ENCODE measurements around the gene DAGLB.
"Not testable (repeated sequence)": the region's sequence is repeated elsewhere in the genome, so short reads cannot be mapped to it uniquely, and the experiment has no call there.

DAGLB gene

DNA sequence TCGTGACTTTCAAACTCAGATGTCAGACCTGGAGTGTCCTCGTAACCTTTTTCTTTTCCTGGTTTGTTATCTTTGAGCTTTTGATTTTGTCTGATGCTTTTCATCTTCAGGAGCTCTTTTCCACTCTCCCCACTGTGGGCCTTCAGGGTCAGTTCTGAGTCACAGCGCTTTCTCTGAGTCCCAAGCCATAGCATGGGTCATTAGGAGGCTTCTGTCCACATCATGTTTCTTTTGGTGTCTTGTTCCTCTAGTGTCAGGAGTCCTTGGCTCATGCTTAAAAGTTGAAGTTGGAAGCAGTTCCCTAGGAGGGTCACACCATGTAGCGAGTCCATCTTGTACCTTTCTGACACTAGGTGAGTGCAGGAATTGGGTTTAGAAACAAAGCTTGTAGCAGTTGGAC is 40.3 kb downstream of the DAGLB start:
- H3K4me3 Mint-ChIP-seq, result no peak overlapping the region
- H3K27me3 Mint-ChIP-seq, result no peaks in the 10 kb centered on the region
- no peak overlapping the region for H3K27ac Mint-ChIP-seq
- CTCF ChIA-PET, result interaction anchor here (0.6 to 1.7 kb wide), 2 partner anchors 27 to 1064 kb away, joined by 3 read pairs; no protein-coding TSS in a partner anchor
- peaks cover 61% of the 10 kb centered on the region for H3K36me3 Mint-ChIP-seq
- H3K9me3 Mint-ChIP-seq, result no peaks in the 10 kb centered on the region
- no peak for DNase-seq
- no peaks in the 10 kb centered on the region for H3K4me1 Mint-ChIP-seq

DNA sequence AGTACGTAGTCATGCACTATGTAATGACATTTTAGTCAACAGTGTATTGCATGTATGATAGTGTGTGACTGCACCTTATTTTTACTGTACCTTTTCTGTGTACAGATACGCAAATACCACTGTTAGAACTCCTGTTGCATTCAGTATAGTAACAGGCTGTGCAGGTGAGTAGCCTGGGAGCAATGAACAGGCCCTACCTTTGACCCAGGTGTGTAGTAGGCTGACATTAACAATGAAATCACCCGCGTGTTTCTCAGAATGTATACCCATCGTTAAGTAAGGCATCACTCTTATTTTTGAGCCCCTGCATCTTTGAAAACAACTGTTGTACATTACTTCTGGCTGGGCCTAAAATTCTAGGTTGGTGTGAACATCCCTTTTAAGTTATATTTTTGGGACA is 41.6 kb downstream of the DAGLB start:
- no peaks in the 10 kb centered on the region for H3K9me3 Mint-ChIP-seq
- H3K4me1 Mint-ChIP-seq, result no peaks in the 10 kb centered on the region
- H3K27ac Mint-ChIP-seq, result no peak overlapping the region
- CTCF ChIA-PET, result interaction anchor here (0.9 kb wide), 1 partner anchor 30 kb away, joined by 3 read pairs; no protein-coding TSS in a partner anchor
- peaks cover 64% of the 10 kb centered on the region for H3K36me3 Mint-ChIP-seq
- no peaks in the 10 kb centered on the region for H3K27me3 Mint-ChIP-seq
- H3K4me3 Mint-ChIP-seq, result no peak overlapping the region
- DNase-seq, result no peak

DNA sequence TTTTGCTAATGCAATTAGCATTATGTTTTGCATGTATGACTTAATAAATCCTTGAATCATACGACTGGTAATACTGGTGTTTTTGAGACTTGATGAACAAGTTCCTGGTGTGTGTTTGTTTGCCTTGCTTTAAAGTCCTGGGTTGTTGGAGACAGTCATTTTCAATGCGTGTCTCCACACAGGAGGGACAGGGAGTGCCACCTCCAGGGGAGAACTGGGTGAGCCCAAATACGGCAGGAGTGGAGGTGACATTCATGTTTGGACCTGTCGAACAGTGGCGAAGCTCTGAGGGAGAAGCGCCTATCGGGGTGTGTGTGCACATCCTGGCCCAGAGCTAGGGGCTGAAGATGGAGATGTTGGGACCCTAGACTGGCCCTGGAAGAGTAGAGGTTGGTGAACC is 43.8 kb downstream of the DAGLB start:
- CTCF ChIA-PET, result no interaction called here
- Mint-ChIP-seq H3K27ac (peak overlapping the region; percentile 75), H3K27me3 (no peaks in the 10 kb centered on the region), H3K9me3 (no peaks in the 10 kb centered on the region), H3K36me3 (peaks cover 54% of the 10 kb centered on the region), H3K4me3 (no peak overlapping the region), H3K4me1 (peaks cover 10% of the 10 kb centered on the region)
- DNase-seq, result no peak

DNA sequence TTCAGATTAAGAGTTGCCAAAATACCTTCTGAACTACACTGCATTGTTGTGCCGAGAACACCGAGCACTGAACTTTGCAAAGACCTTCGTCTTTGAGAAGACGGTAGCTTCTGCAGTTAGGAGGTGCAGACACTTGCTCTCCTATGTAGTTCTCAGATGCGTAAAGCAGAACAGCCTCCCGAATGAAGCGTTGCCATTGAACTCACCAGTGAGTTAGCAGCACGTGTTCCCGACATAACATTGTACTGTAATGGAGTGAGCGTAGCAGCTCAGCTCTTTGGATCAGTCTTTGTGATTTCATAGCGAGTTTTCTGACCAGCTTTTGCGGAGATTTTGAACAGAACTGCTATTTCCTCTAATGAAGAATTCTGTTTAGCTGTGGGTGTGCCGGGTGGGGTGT is 45.0 kb downstream of the DAGLB start:
- Mint-ChIP-seq H3K27me3 (no peaks in the 10 kb centered on the region), H3K9me3 (no peaks in the 10 kb centered on the region), H3K4me1 (peaks cover 14% of the 10 kb centered on the region), H3K4me3 (no peak overlapping the region), H3K36me3 (peaks cover 50% of the 10 kb centered on the region), H3K27ac (no peak overlapping the region)
- DNase-seq, result no peak
- CTCF ChIA-PET, result no interaction called here

DNA sequence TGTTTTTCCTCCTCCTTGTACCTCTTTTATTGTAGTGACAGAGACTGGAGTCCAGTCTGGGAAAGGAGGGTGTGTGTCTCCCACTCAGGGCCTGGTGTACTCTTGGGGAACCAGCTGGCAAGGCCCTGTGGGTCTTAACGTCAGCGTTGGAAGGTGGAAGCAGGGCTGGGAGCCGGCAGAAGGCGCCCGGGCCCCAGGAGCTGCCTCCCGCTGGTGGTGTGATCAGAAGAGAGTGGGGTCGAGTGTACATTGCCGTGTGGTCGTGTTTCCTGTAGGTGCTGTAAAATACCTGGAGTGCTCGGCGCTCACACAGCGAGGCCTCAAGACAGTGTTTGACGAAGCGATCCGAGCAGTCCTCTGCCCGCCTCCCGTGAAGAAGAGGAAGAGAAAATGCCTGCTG is 45.7 kb downstream of the DAGLB start:
- peaks cover 45% of the 10 kb centered on the region for H3K36me3 Mint-ChIP-seq
- CTCF ChIA-PET, result no interaction called here
- no peak overlapping the region for H3K4me3 Mint-ChIP-seq
- no peaks in the 10 kb centered on the region for H3K27me3 Mint-ChIP-seq
- no peak for DNase-seq
- peaks cover 14% of the 10 kb centered on the region for H3K4me1 Mint-ChIP-seq
- no peak overlapping the region for H3K27ac Mint-ChIP-seq
- H3K9me3 Mint-ChIP-seq, result no peaks in the 10 kb centered on the region

DNA sequence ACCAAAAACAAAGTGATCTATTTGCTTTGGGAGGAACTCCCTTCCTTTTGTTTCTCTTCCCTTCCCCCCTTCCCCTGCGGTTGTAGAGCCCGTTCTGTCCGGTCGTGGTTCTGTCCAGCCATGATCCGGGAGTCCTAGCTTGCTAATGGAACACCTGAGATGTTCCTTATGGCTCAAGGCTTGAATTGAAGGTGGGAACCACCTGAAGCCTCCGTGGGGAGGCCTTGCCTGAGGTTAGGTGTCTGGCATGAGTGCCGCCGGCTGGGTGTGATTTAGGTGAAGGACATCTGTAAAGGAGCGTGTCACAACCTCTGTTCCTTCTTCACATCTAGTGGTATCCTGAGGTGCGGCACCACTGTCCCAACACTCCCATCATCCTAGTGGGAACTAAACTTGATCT is 46.2 kb downstream of the DAGLB start:
- Mint-ChIP-seq H3K36me3 (peaks cover 43% of the 10 kb centered on the region), H3K27ac (no peak overlapping the region)
- no peak for DNase-seq

DNA sequence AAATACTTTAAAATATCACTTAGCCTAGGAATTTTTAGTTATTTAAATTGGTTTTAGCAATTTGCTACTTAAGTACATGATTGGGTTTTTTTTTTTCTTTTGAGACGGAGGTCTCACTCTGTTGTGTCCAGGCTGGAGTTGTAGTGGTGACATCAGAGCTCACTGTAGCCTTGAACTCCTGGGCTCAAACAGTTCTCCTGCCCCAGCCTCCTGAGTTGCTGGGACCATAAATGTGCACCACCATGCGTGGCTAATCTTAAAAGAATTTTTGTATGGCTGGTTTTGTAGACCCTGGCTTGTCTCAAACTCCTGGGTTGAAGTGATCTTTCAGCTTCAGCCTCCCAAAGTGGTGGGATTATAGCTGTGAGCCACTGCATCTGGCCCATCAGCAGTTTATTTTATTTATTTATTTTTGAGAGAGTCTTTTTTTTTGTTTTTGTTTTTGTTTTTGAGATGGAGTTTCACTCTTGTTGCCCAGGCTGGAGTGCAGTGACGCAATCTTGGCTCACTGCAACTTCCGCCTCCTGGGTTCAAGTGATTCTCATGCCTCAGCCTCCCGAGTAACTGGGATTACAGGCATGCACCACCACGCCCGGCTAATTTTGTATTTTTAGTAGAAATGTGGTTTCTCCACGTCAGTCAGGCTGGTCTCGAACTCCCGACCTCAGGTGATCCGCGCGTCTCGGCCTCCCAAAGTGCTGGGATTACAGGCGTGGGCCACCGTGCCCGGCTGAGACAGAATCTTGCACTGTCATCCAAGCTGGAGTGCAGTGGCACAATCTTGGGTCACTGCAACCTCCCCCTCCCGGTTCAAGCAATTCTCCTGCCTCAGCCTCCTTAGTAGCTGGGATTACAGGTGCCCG is 47.3 kb downstream of the DAGLB start:
- H3K4me3 Mint-ChIP-seq, H3K27me3 Mint-ChIP-seq, H3K9me3 Mint-ChIP-seq, CTCF ChIA-PET, DNase-seq: not testable (repeated sequence)
- Mint-ChIP-seq H3K4me1 (peaks cover 24% of the 10 kb centered on the region), H3K27ac (peak overlapping the region; percentile 49), H3K36me3 (peaks cover 44% of the 10 kb centered on the region)

More for the DNA sequence above, 46.2 kb downstream of the DAGLB start:
- Mint-ChIP-seq H3K4me1 (peaks cover 14% of the 10 kb centered on the region), H3K27me3 (no peaks in the 10 kb centered on the region), H3K9me3 (no peaks in the 10 kb centered on the region), H3K4me3 (no peak overlapping the region)
- CTCF ChIA-PET, result no interaction called here

DNA sequence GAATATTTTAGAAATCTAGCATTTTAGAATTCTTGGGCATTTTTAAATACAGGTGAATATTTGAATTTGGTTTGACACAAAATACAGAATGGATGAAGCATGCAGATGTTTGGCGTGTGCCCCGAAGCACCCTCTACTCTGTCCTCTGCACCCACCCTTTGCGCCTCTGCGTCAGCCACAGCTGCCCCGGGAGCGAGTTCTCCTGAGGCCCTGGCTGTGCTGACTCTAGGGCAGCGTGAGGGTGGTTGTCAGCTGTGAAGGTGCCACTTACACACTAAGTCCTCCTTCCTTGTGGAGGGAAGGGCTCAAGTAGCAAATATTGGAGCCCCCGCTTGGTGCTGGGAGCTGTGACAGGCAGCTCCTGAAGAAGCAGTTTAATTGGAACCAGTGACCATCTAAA is 48.4 kb downstream of the DAGLB start:
- Mint-ChIP-seq H3K36me3 (peaks cover 47% of the 10 kb centered on the region), H3K4me1 (peaks cover 30% of the 10 kb centered on the region), H3K27ac (no peak overlapping the region), H3K4me3 (no peak overlapping the region), H3K9me3 (no peaks in the 10 kb centered on the region), H3K27me3 (no peaks in the 10 kb centered on the region)
- CTCF ChIA-PET, result no interaction called here
- no peak for DNase-seq

DNA sequence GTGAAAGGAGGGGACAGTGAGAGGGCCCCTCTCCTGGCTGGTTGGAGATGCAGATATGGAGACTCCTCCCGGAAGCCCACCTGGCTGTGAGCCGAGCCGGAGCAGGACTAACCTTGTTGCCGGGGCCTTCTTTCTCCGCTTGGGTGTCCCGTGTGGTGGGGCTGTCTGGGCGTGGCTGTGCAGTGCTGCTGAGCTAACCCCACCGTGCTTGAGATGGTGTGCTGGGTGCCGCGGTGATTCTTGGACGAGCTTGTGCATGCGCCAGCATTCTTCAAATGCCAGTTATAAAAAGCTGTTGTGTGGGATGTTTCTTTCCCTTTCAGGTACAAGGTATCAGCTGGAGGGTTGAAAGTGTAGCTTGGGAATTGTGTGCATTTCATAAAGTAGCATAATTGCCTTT is 48.8 kb downstream of the DAGLB start:
- DNase-seq, result no peak
- H3K36me3 Mint-ChIP-seq, result peaks cover 47% of the 10 kb centered on the region
- no peak overlapping the region for H3K4me3 Mint-ChIP-seq
- peaks cover 34% of the 10 kb centered on the region for H3K4me1 Mint-ChIP-seq
- H3K27ac Mint-ChIP-seq, result no peak overlapping the region
- no peaks in the 10 kb centered on the region for H3K9me3 Mint-ChIP-seq
- H3K27me3 Mint-ChIP-seq, result no peaks in the 10 kb centered on the region
- CTCF ChIA-PET, result no interaction called here

DNA sequence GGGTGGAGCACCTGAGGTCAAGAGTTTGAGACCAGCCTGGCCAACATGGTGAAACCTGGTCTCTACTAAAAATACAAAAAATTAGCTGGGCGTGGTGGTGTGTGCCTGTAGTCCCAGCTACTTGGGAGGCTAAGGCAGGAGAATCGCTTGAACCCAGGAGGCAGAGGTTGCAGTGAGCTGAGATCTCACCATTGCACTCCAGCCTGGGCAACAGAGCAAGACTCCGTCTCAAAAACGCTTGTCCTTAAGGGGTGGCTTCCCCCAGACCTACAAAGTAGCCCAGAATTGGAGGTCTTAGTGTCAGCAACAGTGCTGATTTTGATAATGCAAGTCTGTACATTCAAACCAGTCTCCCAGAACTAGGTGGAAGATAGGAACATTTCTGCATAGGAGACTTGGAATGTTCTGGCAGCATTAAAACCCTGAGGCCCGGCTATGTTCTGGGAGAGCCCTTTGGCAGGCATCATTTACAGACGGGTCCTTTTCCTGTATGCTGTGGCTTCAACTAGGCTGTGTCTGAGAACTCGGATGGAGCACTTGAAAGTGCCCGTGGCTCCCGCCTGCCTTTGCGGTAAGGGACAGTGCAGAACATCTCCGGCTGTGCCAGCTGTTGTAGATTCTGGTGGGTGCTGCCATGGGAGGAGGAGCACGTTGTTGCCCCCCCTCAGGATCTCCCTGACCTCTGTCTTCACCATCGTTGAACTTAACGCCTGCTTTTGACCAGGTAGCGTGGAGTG is 49.8 kb downstream of the DAGLB start:
- not testable (repeated sequence) for H3K27ac Mint-ChIP-seq

DNA sequence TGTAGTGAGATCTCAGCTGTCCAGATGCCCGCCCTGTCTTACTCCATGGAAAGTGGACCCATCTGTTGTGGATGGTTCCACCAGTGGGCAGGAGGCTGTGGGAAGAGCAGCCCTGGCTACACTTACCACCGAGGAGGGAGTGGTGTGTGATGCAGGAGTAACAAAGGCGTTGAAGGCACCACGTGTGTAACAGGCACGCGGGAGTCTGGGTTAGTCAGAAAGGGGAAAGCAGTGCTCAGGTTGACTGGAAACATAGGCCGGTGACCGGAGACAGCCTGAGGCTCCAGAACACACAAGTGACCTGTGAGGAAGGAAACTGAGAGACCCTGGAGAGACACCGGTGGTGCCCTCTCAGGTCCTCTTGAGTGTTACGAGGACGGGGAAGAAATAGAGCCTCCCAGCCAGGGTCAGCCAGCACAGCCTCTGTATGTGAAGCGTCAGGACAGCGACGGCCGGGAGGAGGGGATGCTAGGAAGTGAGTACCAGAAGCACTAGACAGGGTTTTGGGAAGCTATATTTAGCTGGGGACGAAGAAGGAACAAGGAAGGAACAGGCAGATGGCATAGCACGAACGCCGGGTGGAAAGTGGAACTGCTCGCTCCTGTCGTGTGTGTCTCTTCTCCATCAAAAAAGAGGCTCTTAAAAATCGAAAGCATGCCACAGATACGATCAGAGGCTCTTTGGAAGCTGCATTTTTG is 51.7 kb downstream of the DAGLB start:
- no peak for DNase-seq
- no peaks in the 10 kb centered on the region for H3K27me3 Mint-ChIP-seq
- no peaks in the 10 kb centered on the region for H3K9me3 Mint-ChIP-seq
- peaks cover 51% of the 10 kb centered on the region for H3K36me3 Mint-ChIP-seq
- peaks cover 46% of the 10 kb centered on the region for H3K4me1 Mint-ChIP-seq
- H3K4me3 Mint-ChIP-seq, result no peak overlapping the region
- no peak overlapping the region for H3K27ac Mint-ChIP-seq
- CTCF ChIA-PET, result no interaction called here

More for the DNA sequence above, 49.8 kb downstream of the DAGLB start:
- H3K9me3 Mint-ChIP-seq, CTCF ChIA-PET, H3K27me3 Mint-ChIP-seq, H3K4me3 Mint-ChIP-seq, DNase-seq: not testable (repeated sequence)
- Mint-ChIP-seq H3K4me1 (peaks cover 42% of the 10 kb centered on the region), H3K36me3 (peaks cover 51% of the 10 kb centered on the region)

DNA sequence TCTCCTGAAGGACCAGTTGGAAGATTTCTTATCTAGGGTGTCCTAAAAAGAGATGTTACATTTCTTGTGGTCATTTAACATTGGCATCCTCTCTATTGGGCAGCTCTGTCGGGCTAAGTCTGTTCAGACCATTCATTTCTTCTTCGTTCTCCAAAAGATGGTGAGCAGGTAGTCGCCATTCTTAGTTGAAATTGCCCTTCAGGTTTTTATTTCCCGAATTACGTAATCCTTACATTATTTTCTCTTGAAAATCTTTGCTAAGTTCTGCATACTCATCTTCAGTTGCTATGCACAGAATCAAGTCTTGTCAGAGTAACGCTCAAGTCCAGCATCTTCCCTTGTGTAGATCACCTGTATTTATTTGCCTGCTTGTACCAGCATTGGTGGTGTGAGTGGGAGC is 53.6 kb downstream of the DAGLB start:
- no peak overlapping the region for H3K4me3 Mint-ChIP-seq
- H3K9me3 Mint-ChIP-seq, result no peaks in the 10 kb centered on the region
- peaks cover 51% of the 10 kb centered on the region for H3K36me3 Mint-ChIP-seq
- no peaks in the 10 kb centered on the region for H3K27me3 Mint-ChIP-seq
- CTCF ChIA-PET, result interaction anchor here (0.5 kb wide), 1 partner anchor 170 kb away, joined by 5 read pairs; no protein-coding TSS in a partner anchor
- peaks cover 38% of the 10 kb centered on the region for H3K4me1 Mint-ChIP-seq
- H3K27ac Mint-ChIP-seq, result no peak overlapping the region
- no peak for DNase-seq

DNA sequence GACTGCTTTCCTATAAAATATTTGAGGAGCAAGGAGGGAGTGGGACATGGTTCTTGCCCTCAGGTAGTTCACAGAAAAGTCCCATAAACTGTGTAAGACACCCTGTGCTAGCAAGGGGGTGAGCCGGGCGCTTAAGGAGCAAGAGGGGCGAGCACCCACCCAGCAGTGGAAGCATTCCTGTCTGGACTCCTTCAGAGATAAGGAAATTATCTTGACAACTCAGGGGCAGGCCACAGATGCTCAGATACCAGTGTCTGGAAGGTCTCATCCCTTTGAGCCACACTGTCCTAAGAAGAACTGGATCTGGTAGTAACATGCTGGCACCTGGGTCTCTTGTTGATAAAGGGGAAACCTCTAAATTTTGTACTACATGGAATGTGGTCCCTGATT is 54.1 kb downstream of the DAGLB start:
- CTCF ChIA-PET, result interaction anchor here (0.5 kb wide), 1 partner anchor 169 kb away, joined by 5 read pairs; no protein-coding TSS in a partner anchor

More for the DNA sequence above, 54.1 kb downstream of the DAGLB start:
- no peak for DNase-seq
- Mint-ChIP-seq H3K27me3 (no peaks in the 10 kb centered on the region), H3K4me1 (peaks cover 36% of the 10 kb centered on the region), H3K36me3 (peaks cover 50% of the 10 kb centered on the region), H3K9me3 (no peaks in the 10 kb centered on the region), H3K27ac (no peak overlapping the region), H3K4me3 (no peak overlapping the region)
